Testis (tissue), 2 donors: Measurements from ENCODE around the gene NUP93.

Experiments used
- POLR2A ChIP-seq: fragments of 450-650 bp; IDR thresholded peaks from one replicate; pipeline ENCODE4 v1.6.1; 2017; ENCODE audit warnings: antibody characterized with exemption, mild to moderate bottlenecking, moderate library complexity
- TF ChIP-seq, protein P1 (sequence below), 3 experiments: fragments of 450-650 bp in 2 of 3; fragments of 200-600 bp in 1 of 3; sonication (generic) in 1 of 3; IDR thresholded peaks; one replicate each; pipeline ENCODE4 v1.5.1; 2016 to 2019; ENCODE audit warnings: antibody characterized with exemption in 3 of 3, mild to moderate bottlenecking in 2 of 3, moderate library complexity in 1 of 3

- TF ChIP-seq, protein P1, sequence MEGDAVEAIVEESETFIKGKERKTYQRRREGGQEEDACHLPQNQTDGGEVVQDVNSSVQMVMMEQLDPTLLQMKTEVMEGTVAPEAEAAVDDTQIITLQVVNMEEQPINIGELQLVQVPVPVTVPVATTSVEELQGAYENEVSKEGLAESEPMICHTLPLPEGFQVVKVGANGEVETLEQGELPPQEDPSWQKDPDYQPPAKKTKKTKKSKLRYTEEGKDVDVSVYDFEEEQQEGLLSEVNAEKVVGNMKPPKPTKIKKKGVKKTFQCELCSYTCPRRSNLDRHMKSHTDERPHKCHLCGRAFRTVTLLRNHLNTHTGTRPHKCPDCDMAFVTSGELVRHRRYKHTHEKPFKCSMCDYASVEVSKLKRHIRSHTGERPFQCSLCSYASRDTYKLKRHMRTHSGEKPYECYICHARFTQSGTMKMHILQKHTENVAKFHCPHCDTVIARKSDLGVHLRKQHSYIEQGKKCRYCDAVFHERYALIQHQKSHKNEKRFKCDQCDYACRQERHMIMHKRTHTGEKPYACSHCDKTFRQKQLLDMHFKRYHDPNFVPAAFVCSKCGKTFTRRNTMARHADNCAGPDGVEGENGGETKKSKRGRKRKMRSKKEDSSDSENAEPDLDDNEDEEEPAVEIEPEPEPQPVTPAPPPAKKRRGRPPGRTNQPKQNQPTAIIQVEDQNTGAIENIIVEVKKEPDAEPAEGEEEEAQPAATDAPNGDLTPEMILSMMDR (IDR thresholded peaks at IDR 0.05), result no peak
- no peak for TF ChIP-seq POLR2A
Observed at GRCh38 chr16:56758432-56758831, 28.5 kb downstream of the NUP93 start.
